HG02759 (cell line): ENCODE results near the gene USP31.
"Not testable (repeated sequence)": the region's sequence is repeated elsewhere in the genome, so short reads cannot be mapped to it uniquely, and the experiment has no call there.

ENCODE experiments used
- ATAC-seq: cut with Tn5 transposase; IDR thresholded peaks from one replicate; pipeline ENCODE4 v1.9.1; 2021; ENCODE audit warnings: mild to moderate bottlenecking, moderate library complexity; ENCODE audit not compliant: unreplicated experiment

USP31 gene

DNA sequence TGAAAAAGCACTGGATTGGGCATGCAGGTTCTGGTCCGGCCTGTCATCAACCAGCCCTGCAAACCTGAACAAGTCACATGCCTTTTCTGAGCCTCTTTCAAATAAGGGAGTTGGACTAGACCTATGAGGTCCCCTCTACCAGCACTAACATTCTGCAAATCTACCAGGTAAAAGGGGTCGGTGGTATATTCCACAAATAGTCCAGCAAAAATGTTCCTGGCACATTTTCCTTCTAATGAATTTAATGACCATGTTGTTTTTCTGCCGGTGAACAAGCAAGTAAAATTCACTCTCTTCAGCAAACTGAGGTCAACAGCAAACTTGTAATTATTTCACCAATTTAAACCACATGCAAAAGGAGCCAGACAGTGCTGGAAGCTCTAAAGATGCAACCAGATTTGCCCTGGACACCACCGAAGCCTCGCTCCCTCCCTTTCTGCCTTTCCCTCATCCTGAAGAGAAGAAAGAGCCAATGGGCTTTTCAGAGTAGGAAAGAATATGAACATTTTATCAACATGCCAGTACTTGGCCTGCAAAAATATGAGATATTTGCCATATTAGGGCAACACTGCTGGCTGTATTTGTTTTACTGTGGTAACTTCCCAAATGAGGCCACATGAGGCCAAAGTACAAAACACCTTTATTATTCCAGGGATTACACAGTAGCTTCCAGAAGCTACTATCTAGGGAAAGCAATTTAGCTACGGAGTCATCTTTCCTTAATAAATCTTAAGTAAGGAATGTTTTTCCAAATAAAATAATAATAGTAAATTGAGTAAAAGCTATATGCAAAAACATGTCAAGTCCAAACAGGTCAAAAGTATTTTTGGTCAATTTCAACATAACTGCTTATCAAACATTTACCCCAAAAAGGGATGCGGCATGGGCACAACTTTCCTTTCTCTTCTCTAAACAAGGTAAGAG lies 45.0 kb downstream of the USP31 start:
- no peak for ATAC-seq

DNA sequence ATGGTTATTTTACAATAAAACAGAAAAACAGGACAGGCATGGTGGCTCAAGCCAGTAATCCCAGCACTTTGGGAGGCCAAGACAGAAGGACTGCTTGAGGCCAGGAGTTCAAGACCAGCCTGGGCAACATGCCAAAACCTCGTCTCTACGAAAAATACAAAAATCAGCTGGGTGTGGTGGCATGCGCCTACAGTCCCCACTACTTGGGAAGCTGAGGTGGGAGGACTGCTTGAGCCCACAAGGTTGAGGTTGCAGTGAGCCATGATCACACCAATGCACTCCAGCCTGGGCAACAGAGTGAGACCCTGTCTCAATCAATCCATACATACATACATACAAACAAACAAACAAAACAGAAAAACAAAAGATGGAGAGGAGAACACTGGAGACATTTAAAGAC lies 45.6 kb downstream of the USP31 start:
- ATAC-seq, result no peak

GRCh38 chr16:23101012-23101550 lies 48.2 kb downstream of the USP31 start:
- ATAC-seq, result no peak

- ATAC-seq, result not testable (repeated sequence)
Measured at GRCh38 chr16:23096450-23096849, 52.8 kb downstream of the USP31 start.

DNA sequence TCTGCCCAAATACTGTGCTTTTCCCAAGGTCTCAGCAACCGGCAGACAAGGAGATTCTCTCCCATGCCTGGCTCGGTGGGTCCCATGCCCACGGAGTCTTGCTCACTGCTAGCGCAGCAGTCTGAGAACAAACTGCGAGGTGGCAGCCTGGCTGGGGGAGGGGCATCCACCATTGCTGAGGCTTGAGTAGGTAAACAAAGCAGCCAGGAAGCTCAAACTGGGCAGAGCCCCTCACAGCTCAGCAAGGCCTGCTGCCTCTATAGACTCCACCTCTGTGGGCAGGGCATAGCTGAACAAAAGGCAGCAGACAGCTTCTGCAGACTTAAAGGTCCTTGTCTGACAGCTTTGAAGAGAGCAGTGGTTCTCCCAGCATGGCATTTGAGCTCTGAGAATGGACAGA lies 55.1 kb downstream of the USP31 start:
- not testable (repeated sequence) for ATAC-seq

- no peak for ATAC-seq
Measured at GRCh38 chr16:23092801-23093117, 56.5 kb downstream of the USP31 start.

DNA sequence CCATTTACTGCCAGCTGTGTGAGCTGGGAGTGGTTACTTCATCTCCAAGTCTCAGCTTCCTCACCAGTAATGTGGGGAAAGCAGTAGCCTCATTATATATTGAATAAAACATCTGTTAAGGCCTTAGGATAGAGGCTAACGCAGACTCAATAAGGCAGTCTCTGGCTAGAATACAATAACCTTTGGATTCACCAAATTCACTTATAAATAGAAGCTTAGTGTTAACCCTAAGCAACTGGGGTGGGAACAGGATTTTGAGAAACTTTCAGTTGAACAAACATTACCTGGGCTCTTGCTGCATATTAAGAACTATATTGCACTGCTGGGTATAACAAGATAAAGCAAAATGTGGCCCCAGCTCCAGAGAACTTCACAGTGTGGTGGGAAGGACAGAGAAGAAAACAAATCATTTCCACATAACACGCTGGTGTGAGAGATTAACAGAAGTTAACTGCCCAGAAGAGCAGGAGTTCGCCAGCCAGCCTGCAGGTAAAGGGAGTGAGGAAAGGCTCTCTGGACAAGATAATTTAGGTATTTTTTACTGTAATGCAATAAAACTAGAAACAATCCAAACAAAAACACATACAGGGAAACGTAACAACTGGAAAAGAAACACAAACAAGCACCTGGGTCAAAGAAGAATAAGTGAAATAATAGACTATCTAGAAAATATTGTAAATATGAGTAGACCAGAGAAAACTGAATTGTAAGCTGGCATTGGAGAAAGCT lies 57.0 kb downstream of the USP31 start:
- ATAC-seq, result no peak

GRCh38 chr16:23089111-23089510 lies 60.1 kb downstream of the USP31 start:
- ATAC-seq, result no peak

- no peak for ATAC-seq
Measured at GRCh38 chr16:23088018-23088417, 61.2 kb downstream of the USP31 start.

GRCh38 chr16:23085949-23086348 lies 63.3 kb downstream of the USP31 start:
- ATAC-seq, result no peak

DNA sequence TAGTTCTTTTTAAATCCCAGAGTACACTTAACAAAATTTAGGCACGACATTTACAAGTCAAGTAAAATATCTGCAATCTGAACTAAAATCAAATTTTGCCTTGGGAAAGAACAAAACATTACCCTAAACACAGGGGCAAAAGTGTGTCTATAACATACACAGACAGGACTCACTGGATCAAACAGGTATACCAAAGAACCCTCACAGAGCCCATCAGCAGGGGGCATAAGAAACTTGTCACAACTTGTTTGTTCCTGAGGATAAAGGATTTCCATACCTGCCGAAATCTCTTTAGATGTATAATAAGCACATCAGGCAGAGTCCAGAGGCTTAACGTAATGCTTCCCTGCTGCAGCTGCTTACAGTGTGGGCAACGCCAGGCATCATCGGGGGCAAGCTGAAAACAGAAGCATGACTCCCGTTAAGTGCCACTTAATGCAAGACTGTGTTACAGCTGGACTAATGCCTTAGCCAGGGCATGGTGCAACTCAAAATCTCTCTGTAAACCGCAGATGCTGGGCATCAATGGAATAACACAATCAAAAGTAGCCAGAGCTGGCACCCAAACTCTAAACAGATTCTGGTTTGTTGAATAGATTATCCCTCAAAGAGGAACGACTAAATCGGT lies 67.0 kb downstream of the USP31 start:
- ATAC-seq, result no peak

DNA sequence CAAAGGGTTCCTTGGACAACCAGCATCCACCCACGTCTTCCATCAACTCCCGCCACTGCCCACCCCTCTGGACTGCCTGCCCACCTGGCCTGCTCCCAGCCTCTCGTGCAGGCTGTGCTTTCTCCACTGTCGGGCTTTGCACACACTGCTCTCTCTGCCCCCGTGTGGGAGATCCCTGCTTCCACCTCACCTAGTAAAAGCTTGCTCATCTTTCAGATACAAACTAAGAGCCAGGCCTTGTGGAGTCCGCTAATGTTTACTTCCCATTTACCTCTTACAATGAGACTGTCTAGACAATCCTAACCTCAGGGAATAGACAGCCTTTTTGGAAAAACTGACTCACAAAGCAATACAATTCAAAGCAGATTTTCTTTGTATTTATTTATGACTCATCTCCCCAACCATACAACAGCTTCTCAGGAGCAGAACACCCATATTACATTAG lies 67.6 kb downstream of the USP31 start:
- ATAC-seq, result no peak

GRCh38 chr16:23080747-23081146 lies 68.5 kb downstream of the USP31 start:
- ATAC-seq, result no peak

DNA sequence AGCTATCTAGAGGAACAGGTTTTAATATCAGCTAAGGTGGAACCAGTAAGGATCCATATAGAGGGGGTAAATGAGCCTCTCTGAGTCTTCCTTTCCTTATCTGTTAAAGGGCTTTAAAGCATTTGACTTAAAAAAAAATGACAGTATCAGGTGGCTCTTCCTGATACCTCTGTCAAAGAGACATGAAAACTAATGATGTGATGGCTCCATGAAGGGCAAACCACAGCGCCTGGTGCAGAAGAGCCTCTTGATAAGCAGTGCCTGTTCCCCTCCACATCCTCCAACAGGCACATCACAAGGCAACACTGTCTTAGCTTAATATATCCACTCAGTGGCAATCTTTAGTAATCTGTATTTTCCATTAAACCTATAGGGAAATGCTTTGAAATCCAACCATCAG lies 68.9 kb downstream of the USP31 start:
- no peak for ATAC-seq

DNA sequence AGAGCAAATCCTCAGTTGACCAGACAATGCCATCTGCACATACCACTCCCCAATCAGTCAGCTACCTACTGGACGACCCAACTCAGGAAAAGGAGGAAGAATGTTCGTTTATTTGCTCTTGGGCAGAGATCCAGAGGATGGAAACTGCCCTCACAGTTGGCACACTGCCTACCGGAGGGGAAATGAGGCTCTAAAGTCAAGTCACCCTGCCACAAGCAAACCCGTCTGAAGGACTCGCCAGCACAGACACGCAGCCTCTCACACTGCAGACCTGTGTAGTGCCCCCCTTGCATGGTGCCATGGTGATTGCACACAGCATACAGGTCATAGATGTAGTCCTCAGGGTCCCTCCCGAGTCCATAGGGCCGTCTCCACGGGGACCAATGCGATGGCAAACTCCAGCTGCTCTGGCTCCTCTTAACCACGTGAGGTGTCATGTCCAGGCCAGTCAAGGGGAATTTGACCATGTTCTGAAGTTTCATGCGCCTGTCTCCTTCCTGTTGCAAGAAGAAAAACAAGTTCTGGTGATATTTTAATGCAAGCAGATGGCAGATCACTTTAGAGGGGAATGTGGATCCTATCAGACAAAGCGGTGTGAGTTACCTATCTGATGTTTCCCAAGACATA lies 69.5 kb downstream of the USP31 start:
- ATAC-seq, result no peak

GRCh38 chr16:23074423-23074822 lies 74.8 kb downstream of the USP31 start:
- no peak for ATAC-seq

DNA sequence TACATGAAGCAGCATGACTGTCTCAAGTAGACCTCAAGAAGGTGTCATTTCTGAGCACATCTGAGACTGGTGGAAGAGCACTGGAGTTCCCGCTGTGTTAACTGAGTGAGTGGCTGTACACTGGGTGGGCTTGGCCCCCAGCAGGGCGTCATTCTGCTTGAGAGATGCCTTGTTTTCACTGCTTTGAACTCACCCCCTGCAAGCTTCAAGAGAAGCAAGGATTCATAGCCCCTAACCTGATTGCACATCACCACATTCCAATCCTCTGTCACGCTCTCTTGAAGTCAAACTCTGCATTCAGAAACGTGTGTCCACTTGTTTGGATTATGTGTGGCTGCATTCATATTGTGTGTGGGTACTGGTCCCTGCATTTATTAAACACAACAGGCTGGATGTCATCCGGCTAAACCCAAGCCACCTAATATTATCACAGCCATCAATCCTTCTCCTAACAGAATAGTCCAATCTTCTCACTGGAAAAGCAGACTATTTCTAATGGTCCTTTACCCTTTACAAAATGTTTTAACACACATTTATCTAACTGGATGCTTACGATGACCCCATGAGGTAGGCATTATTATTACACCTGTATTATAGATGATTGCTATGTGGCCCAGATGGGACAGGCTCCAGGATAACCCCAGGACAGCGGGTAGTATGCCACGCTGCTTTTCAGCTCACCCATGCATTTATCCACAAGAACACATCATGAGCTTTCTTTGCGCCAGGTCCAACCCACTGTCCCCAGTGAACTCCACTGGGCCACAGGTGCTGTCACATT lies 76.3 kb downstream of the USP31 start:
- no peak for ATAC-seq

DNA sequence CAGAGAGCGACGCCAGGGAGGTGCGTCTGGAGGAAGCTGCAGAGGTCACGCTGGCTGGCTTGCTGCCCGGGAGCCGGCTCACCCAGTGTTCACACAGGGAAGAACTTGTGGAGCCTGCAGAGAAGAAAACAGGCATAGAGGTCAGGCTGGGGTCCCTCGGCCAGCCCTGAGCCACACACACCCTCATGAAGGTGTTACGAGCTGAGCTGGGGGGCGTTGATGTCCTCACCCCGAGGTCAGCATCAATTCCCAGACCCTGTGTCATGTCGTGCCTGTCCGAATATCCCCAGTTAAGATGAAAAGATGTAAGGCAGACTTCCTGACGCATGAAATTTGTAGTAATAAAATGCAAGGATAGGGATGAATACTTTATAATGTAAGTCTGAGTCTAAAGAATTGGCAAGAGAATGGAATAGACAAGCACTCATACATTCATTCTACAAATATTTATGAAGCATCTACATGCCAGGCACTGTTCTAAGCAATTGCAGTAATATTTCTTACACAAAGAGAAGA lies 77.1 kb downstream of the USP31 start:
- ATAC-seq, result no peak

DNA sequence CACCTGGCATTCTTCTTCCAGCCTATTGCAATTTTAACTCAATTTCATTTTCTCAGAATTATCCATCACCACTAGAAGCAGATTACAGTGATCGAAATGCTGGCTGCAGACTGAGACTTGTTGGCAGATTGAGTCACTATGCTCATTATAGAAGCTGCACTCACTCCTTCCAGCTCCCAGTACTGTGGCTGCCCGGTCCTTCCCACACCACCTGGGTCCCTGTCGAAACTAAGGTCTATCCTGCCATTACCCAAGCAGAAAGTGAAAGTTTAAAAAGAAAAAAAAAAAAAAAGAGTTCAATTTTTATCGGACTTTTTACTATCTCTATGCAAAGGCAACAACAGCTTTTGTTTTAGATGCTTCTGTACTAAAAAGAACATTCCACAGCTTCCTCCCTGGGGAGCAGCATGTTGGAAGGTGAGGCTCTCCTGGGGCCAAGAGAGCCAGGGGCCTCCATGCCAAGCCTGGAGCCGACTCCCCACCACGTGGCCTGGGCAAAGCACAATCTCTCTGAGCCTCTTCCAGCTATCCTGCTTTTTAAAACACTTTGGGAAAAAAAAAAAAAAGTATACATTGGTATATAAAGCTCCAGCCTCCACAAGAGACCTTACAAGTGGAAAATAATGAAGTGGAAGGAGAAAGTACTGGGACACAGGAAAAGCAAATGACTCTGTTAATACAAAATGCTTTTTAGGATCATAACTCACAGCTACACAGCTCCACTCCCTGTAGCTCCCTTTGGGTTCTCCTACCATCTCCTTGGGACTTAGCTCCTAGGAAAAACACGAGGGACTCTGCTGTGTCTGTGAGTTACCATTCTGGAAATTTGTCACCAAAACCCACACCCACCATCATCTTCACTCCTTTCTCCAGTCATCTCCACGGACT lies 77.8 kb downstream of the USP31 start:
- ATAC-seq, result no peak
